Left lung (tissue), 10 donors: ENCODE measurements around the gene CPD. TPM values are rescaled to one million over a fixed set of nuclear protein-coding genes. Genes with fewer than 3 reads are reported as not detected.

Experiments used
- ATAC-seq: fragments of 200-7000 bp; cut with Tn5 transposase; one replicate; pipeline ENCODE4 v1.9.1; 2020; ENCODE audit warnings: moderate library complexity
- DNase-seq, 4 donors: peaks; one replicate each; pipeline ENCODE4 v3.0.0-alpha.2; 2013 to 2020
- H3K27ac ChIP-seq, 2 donors: fragments of 200-600 bp; sonication (generic) in 1 of 2; one replicate each; pipeline versions ENCODE4 v1.5.0 to v1.8.0; 2020 to 2021
- H3K27me3 ChIP-seq, 2 donors: fragments of 200-600 bp; sonication (generic) in 1 of 2; one replicate each; pipeline versions ENCODE4 v1.5.0 to v1.8.0; 2020 to 2021
- H3K36me3 ChIP-seq, 2 donors: fragments of 200-600 bp; sonication (generic) in 1 of 2; one replicate each; pipeline versions ENCODE4 v1.5.0 to v1.8.0; 2020 to 2021
- H3K4me1 ChIP-seq, 2 donors: fragments of 200-600 bp; one replicate each; pipeline ENCODE4 v1.8.0; 2021
- H3K4me3 ChIP-seq, 2 donors: fragments of 200-600 bp; sonication (generic) in 1 of 2; one replicate each; pipeline versions ENCODE4 v1.5.0 to v1.8.0; 2020 to 2021; ENCODE audit warnings: mild to moderate bottlenecking in 1 of 2
- H3K9me3 ChIP-seq, 2 donors: fragments of 200-600 bp; sonication (generic) in 1 of 2; one replicate each; pipeline versions ENCODE4 v1.5.0 to v1.8.0; 2020 to 2021
- intact Hi-C, 2 donors: fragments of 100-400 bp; cut with DNase I; formaldehyde crosslinking; loops; one replicate each; pipeline versions ENCODE4 v1.11.2 to v1.14.2; 2022
- polyA plus RNA-seq, 6 donors: library from polyadenylated mRNA; unstranded; fragments of 120-200 nt; gene quantifications; one replicate each; pipeline ENCODE4 v1.2.1, GENCODE V29; 2013; ENCODE audit not compliant: insufficient read length in 6 of 6
- total RNA-seq, 2 donors: library from RNA; stranded (reverse); fragmentation: NEBNext Ultra II Directional; extraction: Animal tissue kit (Norgen Biotek cat#: 25700); gene quantifications; one replicate each; pipeline ENCODE4 v1.2.1, GENCODE V29; 2021
- TF ChIP-seq, protein P1 (sequence below), 2 donors: fragments of 200-600 bp; sonication (generic) in 1 of 2; IDR thresholded peaks; one replicate each; pipeline versions ENCODE4 v1.5.0 to v1.8.0; 2021; ENCODE audit warnings: antibody characterized with exemption in 2 of 2
- donor health status: DM: no; HTN: yes; CAD: no.
- donor health status: DM: no; HTN: no; CAD: no.

CPD gene
- total and polyA plus RNA-seq, 8 donors = 48.5 to 124 (median 53.9) TPM

DNA sequence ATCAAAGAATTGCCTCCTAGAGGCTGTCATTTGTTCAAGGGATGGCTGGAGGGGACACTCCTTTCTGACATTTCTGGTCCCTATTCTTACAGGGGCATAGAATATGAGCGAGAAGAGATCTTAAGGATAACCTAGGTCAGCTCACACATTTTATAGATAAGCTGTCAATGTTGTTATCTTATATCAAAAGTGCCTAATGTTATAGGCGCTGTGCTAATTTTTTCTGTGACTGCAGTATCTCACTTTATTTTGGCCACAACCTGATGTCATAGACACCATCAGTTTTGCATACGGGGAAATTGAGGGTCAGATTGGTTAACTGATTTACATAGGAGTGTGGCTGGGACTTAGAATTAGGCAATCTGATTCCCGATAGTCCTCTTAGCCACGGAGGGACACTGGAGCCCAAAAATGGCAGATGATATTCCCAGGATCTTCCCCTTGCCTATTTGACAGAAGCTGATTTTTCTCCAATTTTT is 1.2 kb downstream of the CPD start:
- Histone ChIP-seq H3K27ac (peak overlapping the region; percentile 5 to 93), H3K27me3 (no peaks in the 10 kb centered on the region), H3K4me3 (peak overlapping the region; percentile 79 to 97), H3K36me3 (peaks cover 0 to under 1% of the 10 kb centered on the region in 2 donors), H3K9me3 (no peaks in the 10 kb centered on the region), H3K4me1 (peaks cover 4 to 66% of the 10 kb centered on the region in 2 donors)
- intact Hi-C loops = no loop called here
- no peak for ATAC-seq
- TF ChIP-seq, protein P1, sequence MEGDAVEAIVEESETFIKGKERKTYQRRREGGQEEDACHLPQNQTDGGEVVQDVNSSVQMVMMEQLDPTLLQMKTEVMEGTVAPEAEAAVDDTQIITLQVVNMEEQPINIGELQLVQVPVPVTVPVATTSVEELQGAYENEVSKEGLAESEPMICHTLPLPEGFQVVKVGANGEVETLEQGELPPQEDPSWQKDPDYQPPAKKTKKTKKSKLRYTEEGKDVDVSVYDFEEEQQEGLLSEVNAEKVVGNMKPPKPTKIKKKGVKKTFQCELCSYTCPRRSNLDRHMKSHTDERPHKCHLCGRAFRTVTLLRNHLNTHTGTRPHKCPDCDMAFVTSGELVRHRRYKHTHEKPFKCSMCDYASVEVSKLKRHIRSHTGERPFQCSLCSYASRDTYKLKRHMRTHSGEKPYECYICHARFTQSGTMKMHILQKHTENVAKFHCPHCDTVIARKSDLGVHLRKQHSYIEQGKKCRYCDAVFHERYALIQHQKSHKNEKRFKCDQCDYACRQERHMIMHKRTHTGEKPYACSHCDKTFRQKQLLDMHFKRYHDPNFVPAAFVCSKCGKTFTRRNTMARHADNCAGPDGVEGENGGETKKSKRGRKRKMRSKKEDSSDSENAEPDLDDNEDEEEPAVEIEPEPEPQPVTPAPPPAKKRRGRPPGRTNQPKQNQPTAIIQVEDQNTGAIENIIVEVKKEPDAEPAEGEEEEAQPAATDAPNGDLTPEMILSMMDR (IDR thresholded peaks at IDR 0.05) = no peak
- DNase-seq = no peak

DNA sequence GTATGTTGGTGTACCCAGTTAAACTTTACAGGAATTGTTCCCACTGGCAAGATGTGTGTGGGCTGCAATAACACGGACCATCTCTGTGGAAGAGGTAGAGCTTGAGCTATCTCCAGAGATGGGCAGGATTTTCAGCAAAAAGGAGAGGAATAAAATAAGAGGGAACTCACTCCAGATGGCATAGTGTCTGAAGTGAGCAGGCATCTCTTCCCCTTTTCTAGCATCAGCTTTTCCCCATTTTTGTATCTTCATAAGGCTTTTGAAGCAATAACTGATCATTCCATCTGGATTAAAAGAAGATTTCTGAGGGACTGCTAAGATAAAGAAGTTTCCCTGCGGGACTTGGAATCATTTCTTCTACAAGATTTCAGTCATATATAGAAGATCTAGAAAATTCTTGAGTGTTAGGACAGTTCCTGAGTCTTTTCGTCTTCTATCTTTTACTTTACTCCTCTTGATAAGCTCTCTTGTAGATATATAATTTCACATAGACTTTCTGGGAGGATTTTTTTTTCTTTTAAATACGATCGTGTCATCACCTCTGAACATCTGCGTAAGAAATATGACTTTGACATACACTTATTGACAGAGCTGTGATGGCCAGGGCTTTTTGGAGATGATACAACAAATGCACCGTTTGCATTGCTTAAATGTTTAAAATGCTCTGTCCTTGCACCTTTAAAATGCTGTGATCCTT is 2.1 kb downstream of the CPD start:
- H3K27ac ChIP-seq = peak overlapping the region; percentile 5 to 93
- H3K27me3 ChIP-seq = no peaks in the 10 kb centered on the region
- TF ChIP-seq, protein P1 (IDR thresholded peaks at IDR 0.05) = no peak
- H3K9me3 ChIP-seq = no peaks in the 10 kb centered on the region
- H3K36me3 ChIP-seq = peaks cover 0 to 9% of the 10 kb centered on the region in 2 donors
- peak overlapping the region; percentile 79 to 97 for H3K4me3 ChIP-seq
- ATAC-seq (no peak), DNase-seq (no peak)
- H3K4me1 ChIP-seq = peaks cover 4 to 66% of the 10 kb centered on the region in 2 donors
- intact Hi-C loops = no loop called here

DNA sequence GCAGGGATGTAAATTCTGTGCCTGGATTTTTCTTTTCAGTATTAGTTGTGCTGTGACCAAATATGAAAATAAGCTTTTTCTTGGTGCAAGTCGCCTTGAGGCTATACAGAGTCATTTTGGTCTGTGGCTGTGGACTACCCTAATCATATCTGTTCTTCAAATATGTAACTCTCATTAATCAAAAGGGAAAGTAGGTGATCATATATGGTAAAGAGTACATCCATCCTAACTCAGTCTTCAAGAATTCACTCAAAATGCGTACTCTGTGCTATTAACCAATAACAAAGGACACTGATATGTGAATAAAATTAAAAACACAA is 2.6 kb downstream of the CPD start:
- DNase-seq = no peak
- Histone ChIP-seq H3K36me3 (peaks cover 0 to 14% of the 10 kb centered on the region in 2 donors), H3K27me3 (no peaks in the 10 kb centered on the region), H3K27ac (peak overlapping the region in 1 of 2 donors; percentile 21), H3K4me1 (peaks cover 3 to 66% of the 10 kb centered on the region in 2 donors), H3K4me3 (peak overlapping the region in 1 of 2 donors; percentile 97), H3K9me3 (no peaks in the 10 kb centered on the region)
- no peak for ATAC-seq
- intact Hi-C loops = no loop called here
- TF ChIP-seq, protein P1 (IDR thresholded peaks at IDR 0.05) = no peak

DNA sequence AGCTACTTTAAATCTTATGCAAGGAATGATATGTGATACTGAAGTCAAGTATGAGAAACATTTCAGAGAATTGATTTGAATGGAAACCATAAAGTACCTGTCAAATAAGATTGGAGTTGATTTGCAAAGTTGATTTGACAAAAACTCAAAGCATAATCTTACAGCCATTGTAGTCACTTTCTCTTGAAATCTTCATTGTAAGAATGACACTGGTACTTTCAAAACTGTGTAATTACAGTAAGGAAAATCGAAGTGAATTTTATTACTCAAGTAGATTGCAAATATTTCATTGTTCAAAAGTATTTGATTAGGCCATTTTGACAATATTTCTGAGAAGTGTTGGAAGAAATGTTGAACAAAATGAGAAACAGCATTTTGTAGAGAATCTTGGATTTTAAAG is 3.6 kb downstream of the CPD start:
- H3K9me3 ChIP-seq = no peaks in the 10 kb centered on the region
- no peak overlapping the region for H3K27ac ChIP-seq
- TF ChIP-seq, protein P1 (IDR thresholded peaks at IDR 0.05) = no peak
- H3K4me1 ChIP-seq = peaks cover 0 to 56% of the 10 kb centered on the region in 2 donors
- intact Hi-C loops = no loop called here
- no peaks in the 10 kb centered on the region for H3K27me3 ChIP-seq
- H3K36me3 ChIP-seq = peaks cover 0 to 25% of the 10 kb centered on the region in 2 donors
- ATAC-seq (no peak), DNase-seq (no peak)
- peak overlapping the region in 1 of 2 donors; percentile 97 for H3K4me3 ChIP-seq

DNA sequence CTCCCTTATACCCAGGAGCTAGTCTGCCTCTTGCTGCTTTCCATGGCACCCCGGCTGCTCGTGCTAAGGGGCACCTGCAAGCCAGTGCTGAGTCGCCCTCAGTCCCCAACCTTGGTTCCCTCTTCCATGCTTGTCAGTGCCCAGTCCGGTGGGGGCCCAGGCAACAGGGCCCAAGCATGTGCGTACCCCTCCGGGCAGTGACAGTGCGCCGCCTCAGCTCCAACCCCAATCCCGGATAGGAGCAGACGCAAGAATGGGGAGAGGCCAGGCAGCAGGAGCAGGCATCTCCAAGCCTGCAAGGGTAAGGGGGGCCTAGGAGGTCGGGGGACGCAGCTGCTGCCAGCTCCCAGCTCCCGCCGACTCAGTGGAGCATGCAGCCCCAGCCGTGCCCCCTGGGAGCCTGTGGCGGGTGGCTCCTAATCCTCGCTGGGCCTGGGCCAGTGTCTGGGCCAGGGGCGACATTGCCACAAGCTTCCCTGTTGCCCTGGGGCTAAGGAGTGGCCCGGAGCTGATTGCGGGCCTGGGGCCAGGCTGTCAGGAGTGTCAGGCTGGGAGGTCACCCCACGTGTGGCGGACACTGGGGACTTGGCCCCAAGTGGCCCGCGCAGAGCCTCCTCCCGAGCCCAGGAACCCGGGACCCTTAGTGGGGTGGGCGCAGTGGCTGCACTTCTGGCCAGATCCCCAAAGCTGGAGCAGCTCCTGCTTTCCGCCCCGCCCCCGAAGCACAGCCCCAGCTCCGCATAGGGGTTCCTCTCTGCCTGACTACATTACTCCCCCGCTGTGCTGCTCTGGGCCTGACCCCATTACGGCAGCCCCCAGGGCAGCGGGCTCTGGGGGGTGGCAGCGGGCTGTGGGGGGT is 9.8 kb downstream of the CPD start:
- no peaks in the 10 kb centered on the region for H3K27me3 ChIP-seq
- H3K9me3 ChIP-seq = no peaks in the 10 kb centered on the region
- intact Hi-C loops = no loop called here
- no peak for ATAC-seq
- TF ChIP-seq, protein P1 (IDR thresholded peaks at IDR 0.05) = no peak
- peak overlapping the region in 1 of 2 donors; percentile 73 for H3K27ac ChIP-seq
- peak in 1 of 4 donors; percentile 72 for DNase-seq
- H3K36me3 ChIP-seq = peaks cover 0 to 61% of the 10 kb centered on the region in 2 donors
- peaks cover 0 to 32% of the 10 kb centered on the region in 2 donors for H3K4me1 ChIP-seq
- H3K4me3 ChIP-seq = no peak overlapping the region
